IPS-NIHi11 (cell line): ENCODE results near the gene FXYD2.

ENCODE experiments used
- DNase-seq: peaks from one replicate; pipeline ENCODE4 v3.0.0; 2012; ENCODE audit warnings: mixed read lengths, low spot score

The FXYD2 gene

GRCh38 chr11:117857734-117858414 lies 33.3 kb upstream of the FXYD2 start:
- DNase-seq, result no peak

GRCh38 chr11:117855912-117856651 lies 31.5 kb upstream of the FXYD2 start:
- no peak for DNase-seq

GRCh38 chr11:117855186-117855845 lies 30.8 kb upstream of the FXYD2 start:
- no peak for DNase-seq

DNA sequence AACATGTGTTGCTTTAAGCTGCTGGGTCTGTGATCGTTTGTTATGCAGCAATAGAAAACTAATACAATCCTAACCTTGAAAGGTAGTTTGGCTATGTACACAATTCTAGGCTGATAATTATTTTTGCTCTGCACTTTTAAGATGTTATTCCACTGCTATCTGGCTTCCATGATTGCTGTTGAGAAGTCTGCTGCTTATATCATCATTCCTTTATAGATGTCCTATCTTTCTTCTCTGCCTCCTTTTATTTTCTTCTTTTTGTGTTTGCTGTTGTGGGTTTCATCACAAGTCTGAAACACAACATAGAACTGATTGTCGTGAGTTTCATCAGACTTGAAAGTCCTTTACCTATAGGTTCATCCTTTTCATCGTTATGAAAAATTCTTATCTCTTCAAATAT lies 27.8 kb upstream of the FXYD2 start:
- DNase-seq, result no peak

DNA sequence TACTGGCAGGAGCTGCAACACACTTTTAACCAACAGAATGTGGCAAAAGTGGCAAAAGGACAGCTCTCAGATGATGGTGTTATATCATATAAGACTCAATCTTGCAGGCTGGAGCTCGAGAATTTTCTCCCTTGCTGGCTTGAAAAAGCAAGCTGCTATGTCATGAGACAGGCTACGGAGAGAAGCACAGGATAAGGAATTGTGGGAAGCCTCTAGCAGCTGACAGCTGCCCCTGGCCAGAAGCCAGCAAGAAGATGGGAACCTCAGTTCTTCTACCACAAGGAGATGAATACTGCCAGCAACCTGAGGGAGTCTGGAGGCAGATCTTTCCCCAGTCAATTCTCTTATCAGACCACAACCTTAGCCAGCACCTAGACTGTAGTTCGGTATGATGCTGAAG lies 27.3 kb upstream of the FXYD2 start:
- DNase-seq, result no peak

DNA sequence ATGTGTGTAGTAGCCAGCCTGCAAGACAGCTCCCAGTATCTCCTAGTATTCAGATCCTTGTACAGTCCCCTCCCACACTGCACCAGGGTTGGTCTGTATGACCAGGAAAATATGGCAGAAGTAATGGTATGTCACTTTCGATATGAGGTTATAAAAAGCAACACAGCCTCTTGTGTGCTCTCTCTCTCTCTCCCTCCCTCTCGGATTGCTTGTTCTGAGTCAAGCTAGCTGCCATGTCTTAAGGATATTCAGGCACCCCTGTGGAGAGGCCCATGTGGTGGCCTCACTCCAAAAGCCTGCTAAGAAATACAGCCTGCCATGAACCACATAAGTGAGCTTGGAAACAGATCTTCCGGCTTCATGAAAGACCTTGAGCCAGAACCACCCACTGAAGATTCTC lies 26.6 kb upstream of the FXYD2 start:
- no peak for DNase-seq

- no peak for DNase-seq
Observed at GRCh38 chr11:117849781-117850414, 25.4 kb upstream of the FXYD2 start.

GRCh38 chr11:117843666-117844484 lies 19.3 kb upstream of the FXYD2 start:
- DNase-seq, result peak; percentile 71

DNA sequence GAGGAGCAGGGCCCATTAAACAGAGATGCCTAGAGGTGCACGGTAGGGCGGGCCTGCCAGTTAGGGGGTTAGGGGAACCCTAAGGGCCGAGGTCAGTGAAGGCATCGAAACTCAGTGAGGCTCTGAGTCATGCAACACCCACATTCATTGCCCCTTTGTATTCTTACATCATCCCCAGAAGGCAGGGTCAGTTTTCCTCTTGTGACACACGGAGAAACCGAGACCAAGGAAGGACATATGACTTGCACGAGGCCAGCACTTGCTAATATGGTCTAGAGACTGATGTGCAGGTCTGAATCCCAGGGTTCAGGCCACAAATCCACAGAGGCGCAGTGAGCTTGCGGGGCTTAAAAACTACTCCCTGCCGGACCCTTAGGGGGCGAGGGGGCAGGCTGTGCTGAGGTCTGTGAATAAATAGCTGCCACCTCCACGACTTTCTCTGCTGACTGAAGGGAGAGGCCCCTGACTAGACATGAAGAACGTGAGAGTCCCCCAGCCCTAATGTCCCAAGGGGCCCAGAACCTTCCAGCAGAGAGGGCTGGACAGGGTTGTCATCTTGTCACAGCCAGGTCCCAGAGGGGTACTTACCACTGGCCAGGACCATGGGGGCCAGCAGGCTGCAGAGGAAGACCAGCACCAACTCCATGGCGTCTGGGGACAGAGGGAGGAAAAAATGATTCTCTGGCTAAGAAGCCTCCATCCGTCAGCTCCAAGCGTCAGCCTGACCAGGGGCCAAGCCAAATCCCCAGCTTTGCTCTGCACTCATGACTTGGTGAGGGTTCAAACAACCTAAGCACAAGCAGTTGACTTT lies 17.8 kb upstream of the FXYD2 start:
- no peak for DNase-seq

DNA sequence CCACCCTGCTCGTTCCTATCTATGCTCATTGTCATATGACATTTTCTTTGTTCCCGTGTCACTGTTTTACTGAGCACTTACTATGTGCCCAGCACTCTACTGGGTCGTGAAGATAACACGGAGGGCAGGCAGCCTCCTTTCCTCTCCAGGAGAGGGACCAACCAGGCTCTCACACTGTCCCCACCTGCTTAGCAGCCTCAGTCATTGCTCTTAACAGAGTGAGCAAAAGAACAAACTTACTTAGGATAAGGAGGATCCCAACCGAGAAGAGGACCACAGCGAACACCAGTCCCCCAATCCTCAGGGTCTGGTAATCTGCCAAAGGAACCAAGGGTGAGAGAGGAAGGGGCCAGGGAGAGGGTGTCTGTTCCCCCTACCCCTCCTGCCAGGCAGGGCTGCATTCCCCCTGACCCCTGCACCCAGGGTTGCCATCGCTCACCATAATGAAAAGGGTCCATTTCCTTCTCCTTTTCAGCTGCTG lies 17.0 kb upstream of the FXYD2 start:
- no peak for DNase-seq

DNA sequence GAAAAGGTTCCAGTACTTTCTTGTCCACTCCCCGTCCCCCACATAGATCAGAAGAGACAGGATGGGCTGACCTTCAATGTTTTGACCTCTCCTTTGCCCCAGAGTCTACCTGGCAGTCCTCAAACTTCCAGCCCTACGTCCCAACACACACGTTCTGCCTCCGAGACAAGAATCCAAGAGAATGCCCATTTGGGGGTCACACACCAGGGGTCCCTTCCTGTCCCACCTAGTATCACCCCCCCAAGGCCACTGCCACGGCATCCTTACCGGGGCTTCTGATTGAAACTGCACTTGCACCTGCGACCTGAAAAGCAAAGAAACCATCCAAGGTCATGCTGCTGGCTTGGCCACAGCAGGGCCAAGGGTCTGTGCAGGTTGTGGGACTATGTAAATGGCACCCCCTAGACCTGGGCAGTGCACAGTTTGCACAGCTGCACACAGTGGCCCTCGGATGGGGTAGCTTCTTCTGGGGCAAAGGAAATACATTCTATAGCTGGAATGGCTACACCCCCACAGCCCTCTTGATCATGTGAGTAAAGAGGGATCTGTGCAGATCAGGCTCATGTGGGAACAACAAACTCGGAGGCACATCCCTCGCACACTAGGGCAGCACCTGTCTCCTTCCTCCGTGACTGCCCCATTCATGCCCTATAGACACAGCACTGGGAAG lies 16.5 kb upstream of the FXYD2 start:
- DNase-seq, result no peak

DNA sequence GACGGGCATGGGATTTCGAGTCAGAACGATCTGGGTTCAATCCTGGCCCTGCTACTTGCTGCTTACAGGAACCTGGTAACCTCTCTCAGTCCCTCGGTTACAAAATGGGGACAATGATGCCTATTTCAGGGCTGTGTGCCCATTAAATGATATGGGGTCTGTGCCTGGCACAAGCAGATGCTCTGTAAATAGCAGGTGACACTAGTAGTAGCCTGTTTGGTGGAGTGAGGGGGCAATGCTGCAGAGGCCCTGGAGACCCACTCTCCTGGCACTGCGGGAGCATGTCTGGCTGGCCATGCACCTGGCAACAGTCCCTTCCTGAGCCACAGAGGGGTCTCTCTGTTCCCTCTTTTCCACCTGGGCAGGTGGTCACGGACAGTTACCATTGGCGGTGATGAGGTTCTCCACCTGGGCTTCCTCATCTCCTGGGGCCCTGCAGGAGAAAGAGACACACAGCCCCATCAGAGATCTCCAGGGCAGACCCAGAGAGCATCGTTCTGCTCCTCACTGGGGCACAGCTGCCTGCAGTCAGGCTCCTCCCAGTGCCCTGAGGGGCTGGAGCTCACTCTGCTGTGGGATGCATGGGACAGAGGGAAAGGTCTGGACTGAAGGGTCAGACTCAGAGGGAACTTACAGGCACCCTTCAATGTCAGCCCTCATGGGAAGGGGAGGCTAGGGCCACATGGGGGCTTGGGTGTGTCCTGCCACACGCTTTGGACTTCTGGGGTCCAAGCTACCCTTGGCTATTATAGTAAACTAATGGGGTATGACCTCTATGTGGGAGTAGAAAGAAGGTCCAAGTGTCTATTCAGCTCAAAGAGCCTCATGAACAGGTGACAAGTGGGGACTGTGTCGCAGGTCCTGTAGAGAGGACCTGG lies 15.6 kb upstream of the FXYD2 start:
- no peak for DNase-seq

- no peak for DNase-seq
Observed at GRCh38 chr11:117839380-117839881, 14.9 kb upstream of the FXYD2 start.

DNA sequence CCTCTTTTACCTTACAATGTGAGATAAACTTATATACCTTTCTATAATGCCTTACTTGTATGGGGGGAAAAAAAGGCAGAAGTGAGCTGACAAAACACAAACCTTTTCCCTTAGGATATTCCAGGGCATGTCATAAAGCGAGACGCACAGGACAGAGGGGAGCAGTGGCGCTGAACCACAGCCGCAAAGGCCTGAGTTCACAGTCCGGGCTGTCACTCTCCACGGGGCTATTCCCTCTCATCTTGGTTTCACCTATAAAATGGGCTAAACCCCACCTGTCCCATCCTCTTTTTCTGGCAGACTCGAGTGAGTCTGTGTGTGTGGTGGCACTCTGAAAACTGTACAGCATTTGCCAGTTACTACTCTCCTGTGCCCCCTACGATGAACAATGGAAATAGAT lies 14.4 kb upstream of the FXYD2 start:
- DNase-seq, result no peak

DNA sequence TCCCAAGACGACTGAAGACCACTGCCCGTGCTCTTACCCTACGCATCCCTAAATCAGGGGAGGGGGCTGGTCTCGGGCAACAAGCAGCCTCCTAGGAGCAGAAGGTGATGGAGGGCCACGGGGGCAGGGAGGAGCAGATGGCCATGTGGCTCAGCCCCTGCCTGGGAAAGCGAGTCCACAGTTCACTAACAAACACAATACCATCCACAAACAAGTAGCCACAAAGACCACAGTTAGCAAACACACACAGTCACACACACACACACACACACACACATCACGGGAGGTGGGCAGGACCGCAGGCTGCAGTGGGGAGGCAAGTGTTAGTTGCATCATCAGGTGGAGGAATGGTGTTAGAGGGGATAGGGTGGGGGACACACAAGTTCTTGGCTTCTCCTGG lies 13.2 kb upstream of the FXYD2 start:
- no peak for DNase-seq

DNA sequence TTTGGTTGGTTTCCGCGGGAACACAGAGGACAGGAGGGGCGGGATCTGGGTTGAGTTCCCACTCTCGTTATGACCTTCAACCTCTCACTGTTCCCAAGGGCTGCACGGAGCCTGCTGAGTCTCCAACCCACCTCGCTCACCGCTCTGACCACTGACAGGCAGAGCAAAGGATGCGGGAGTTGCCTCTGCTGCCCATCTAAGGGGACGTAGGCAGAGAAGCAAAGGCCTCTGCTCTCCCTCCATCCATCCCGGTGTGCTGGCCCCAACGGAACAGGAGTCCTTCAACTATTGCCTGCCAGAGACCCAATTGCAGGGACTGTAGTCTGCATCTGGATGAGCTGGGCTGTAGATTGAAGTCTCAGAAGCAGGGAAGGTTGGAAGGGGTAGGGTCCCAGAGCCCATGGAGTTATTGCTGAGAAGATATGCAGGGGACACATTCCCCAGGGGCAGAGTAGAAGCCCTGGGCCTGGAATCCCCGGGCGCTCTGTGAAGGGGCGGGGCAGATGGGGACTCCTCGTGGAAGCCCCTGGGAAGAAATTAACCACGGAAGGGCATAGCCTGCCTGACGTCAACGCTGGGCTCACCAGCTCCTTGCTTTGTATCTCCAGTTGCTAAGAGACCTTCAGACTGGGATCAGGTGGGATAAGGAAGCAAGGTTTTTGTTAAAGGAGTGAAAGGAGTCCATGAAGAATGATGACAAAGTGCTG lies 12.7 kb upstream of the FXYD2 start:
- no peak for DNase-seq

DNA sequence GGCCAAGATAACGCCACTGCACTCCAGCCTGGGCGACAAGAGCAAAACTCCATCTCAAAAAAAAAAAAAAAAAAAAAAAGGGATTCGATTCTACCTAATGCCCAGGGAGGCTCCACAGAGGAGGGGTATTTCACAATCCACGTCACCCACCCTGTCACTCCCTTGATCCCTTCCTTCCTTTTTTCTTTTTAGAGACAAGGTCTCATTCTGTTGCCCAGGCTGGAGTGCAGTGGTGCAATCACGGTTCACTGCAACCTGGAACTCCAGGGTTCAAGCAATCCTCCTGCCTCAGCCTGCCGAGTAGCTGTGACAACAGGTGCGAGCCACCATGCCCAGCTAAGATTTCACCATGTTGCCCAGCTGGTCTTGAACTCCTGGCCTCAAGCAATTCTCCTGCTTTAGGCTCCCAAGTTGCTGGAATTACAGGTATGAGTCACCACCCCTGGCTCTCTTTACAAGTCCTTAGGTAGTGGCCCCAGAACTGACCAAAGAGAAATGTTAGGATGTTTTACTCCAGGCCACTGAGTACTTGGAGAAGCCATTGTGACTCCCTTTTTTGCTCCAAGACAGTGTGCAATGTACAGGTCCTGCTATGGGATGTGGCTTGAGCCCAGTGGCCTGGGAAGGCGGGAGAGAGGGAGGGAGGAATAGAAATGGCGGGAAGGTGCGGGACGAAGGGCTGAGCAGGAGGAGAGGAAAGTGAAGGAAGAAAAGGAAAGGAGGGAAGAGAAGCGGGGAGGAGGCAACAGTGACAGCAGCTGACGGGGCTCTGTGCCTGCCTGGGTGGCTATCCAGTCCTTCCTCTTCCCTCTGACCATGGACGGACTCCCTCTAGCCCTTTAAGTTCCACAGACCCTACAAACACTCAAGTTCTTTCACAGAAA lies 11.8 kb upstream of the FXYD2 start:
- no peak for DNase-seq
